HepG2 (cell line): ENCODE data around the gene ACSF3. TPM values are rescaled to one million over a fixed set of nuclear protein-coding genes. Genes with fewer than 3 reads are reported as not detected.

Experiments
- BRD4 ChIP-seq: sonication (generic); formaldehyde crosslinking; IDR thresholded peaks from 2 replicates; pipeline ENCODE4 v1.4.0; 2020; ENCODE audit warnings: missing genetic modification reagents
- ZNF557 ChIP-seq: sonication (generic); formaldehyde crosslinking; IDR thresholded peaks from 2 replicates; pipeline ENCODE4 v1.4.0; 2020; ENCODE audit warnings: missing genetic modification reagents
- polyA plus RNA-seq, 8 experiments: library from polyadenylated mRNA; depleted of rRNA in 3 of 8; stranded (reverse) in 7 of 8; unstranded in 1 of 8; fragments of >200 nt; fragmentation: Illumina TruSeq in 4 of 8; extraction: Trizol in 4 of 8; gene quantifications; 2 replicates each; pipeline versions ENCODE4 v1.2.1 to v1.2.3, GENCODE V29; 2011 to 2016; ENCODE audit warnings: low read depth in 4 of 8, missing spikeins in 1 of 8, mixed read lengths in 1 of 8; ENCODE audit not compliant: insufficient read depth in 1 of 8
- total RNA-seq, 5 experiments: library from RNA; depleted of rRNA; stranded (reverse); fragments of >200 nt; fragmentation: Illumina TruSeq; extraction: Trizol; gene quantifications; 2 replicates each; pipeline ENCODE4 v1.2.3, GENCODE V29; 2016; ENCODE audit warnings: low read depth in 1 of 5
- TF ChIP-seq, protein P1 (sequence below): sonication (generic); formaldehyde crosslinking; IDR thresholded peaks from 2 replicates; pipeline ENCODE4 v1.4.0; 2020; ENCODE audit warnings: missing genetic modification reagents, mild to moderate bottlenecking, borderline replicate concordance
- TF ChIP-seq, protein P2 (sequence below): sonication (generic); formaldehyde crosslinking; IDR thresholded peaks from 2 replicates; pipeline ENCODE4 v1.9.0; 2021; ENCODE audit warnings: missing genetic modification reagents, borderline replicate concordance
- TF ChIP-seq, protein P3 (sequence below): sonication (generic); formaldehyde crosslinking; IDR thresholded peaks from one replicate; pipeline ENCODE4 v1.5.1; 2020; ENCODE audit warnings: mild to moderate bottlenecking, missing genetic modification reagents; ENCODE audit errors: not compliant biosample characterization

The ACSF3 gene
- total and polyA plus RNA-seq, 2 of the 13 experiments (the other 11 are each of a cell fraction or from before 2014, with no cell fraction given), result 14.9 to 30.6 TPM

DNA sequence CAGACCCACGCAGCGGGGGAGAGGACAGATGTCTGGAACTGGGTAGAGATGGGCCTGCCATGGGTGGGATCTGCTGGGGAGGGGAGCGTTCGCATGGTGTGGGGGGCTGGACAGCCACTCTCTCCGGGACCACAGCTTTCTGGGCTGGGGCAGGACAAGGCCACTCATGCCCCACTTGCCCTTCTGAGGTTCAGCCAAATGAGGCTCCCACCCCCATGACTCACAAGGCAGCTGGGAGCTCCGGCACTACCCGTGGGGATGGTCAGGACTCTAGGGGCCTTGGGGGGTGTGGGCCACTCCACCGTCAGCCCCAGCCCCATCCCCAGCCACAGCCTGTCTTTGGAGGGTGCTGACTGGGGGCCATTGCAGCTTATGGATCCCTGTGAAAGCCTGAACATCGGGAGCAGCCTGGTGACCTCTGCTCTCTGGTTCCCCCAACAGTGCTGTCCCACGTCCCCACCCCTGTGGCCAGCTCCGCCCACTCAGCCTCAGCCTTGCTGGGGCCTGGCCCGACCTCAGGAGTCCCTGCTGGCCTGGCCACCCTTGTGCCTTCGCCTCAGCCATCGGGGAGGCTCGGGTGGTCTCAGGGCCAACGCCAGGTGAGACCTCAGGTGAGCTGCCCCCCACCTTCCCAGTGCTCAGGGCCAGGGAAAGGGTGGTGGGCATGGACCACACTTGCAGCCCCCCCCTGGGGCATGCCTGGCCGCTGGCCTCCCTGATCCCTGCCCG, 73.2 kb downstream of the ACSF3 start (continued):
- TF ChIP-seq, protein P1, sequence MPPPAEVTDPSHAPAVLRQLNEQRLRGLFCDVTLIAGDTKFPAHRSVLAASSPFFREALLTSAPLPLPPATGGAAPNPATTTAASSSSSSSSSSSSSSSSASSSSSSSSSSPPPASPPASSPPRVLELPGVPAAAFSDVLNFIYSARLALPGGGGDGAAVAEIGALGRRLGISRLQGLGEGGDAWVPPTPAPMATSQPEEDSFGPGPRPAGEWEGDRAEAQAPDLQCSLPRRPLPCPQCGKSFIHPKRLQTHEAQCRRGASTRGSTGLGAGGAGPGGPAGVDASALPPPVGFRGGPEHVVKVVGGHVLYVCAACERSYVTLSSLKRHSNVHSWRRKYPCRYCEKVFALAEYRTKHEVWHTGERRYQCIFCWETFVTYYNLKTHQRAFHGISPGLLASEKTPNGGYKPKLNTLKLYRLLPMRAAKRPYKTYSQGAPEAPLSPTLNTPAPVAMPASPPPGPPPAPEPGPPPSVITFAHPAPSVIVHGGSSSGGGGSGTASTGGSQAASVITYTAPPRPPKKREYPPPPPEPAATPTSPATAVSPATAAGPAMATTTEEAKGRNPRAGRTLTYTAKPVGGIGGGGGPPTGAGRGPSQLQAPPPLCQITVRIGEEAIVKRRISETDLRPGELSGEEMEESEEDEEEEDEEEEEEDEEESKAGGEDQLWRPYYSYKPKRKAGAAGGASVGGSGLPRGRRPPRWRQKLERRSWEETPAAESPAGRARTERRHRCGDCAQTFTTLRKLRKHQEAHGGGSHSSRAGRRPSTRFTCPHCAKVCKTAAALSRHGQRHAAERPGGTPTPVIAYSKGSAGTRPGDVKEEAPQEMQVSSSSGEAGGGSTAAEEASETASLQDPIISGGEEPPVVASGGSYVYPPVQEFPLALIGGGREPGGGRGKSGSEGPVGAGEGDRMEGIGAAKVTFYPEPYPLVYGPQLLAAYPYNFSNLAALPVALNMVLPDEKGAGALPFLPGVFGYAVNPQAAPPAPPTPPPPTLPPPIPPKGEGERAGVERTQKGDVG (CRISPR knock-in tag), result no peak; the same call in 1 of the 2 replicates
- TF ChIP-seq, protein P2, sequence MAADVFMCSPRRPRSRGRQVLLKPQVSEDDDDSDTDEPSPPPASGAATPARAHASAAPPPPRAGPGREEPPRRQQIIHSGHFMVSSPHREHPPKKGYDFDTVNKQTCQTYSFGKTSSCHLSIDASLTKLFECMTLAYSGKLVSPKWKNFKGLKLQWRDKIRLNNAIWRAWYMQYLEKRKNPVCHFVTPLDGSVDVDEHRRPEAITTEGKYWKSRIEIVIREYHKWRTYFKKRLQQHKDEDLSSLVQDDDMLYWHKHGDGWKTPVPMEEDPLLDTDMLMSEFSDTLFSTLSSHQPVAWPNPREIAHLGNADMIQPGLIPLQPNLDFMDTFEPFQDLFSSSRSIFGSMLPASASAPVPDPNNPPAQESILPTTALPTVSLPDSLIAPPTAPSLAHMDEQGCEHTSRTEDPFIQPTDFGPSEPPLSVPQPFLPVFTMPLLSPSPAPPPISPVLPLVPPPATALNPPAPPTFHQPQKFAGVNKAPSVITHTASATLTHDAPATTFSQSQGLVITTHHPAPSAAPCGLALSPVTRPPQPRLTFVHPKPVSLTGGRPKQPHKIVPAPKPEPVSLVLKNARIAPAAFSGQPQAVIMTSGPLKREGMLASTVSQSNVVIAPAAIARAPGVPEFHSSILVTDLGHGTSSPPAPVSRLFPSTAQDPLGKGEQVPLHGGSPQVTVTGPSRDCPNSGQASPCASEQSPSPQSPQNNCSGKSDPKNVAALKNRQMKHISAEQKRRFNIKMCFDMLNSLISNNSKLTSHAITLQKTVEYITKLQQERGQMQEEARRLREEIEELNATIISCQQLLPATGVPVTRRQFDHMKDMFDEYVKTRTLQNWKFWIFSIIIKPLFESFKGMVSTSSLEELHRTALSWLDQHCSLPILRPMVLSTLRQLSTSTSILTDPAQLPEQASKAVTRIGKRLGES (CRISPR knock-in tag), result no peak
- TF ChIP-seq, protein P3, sequence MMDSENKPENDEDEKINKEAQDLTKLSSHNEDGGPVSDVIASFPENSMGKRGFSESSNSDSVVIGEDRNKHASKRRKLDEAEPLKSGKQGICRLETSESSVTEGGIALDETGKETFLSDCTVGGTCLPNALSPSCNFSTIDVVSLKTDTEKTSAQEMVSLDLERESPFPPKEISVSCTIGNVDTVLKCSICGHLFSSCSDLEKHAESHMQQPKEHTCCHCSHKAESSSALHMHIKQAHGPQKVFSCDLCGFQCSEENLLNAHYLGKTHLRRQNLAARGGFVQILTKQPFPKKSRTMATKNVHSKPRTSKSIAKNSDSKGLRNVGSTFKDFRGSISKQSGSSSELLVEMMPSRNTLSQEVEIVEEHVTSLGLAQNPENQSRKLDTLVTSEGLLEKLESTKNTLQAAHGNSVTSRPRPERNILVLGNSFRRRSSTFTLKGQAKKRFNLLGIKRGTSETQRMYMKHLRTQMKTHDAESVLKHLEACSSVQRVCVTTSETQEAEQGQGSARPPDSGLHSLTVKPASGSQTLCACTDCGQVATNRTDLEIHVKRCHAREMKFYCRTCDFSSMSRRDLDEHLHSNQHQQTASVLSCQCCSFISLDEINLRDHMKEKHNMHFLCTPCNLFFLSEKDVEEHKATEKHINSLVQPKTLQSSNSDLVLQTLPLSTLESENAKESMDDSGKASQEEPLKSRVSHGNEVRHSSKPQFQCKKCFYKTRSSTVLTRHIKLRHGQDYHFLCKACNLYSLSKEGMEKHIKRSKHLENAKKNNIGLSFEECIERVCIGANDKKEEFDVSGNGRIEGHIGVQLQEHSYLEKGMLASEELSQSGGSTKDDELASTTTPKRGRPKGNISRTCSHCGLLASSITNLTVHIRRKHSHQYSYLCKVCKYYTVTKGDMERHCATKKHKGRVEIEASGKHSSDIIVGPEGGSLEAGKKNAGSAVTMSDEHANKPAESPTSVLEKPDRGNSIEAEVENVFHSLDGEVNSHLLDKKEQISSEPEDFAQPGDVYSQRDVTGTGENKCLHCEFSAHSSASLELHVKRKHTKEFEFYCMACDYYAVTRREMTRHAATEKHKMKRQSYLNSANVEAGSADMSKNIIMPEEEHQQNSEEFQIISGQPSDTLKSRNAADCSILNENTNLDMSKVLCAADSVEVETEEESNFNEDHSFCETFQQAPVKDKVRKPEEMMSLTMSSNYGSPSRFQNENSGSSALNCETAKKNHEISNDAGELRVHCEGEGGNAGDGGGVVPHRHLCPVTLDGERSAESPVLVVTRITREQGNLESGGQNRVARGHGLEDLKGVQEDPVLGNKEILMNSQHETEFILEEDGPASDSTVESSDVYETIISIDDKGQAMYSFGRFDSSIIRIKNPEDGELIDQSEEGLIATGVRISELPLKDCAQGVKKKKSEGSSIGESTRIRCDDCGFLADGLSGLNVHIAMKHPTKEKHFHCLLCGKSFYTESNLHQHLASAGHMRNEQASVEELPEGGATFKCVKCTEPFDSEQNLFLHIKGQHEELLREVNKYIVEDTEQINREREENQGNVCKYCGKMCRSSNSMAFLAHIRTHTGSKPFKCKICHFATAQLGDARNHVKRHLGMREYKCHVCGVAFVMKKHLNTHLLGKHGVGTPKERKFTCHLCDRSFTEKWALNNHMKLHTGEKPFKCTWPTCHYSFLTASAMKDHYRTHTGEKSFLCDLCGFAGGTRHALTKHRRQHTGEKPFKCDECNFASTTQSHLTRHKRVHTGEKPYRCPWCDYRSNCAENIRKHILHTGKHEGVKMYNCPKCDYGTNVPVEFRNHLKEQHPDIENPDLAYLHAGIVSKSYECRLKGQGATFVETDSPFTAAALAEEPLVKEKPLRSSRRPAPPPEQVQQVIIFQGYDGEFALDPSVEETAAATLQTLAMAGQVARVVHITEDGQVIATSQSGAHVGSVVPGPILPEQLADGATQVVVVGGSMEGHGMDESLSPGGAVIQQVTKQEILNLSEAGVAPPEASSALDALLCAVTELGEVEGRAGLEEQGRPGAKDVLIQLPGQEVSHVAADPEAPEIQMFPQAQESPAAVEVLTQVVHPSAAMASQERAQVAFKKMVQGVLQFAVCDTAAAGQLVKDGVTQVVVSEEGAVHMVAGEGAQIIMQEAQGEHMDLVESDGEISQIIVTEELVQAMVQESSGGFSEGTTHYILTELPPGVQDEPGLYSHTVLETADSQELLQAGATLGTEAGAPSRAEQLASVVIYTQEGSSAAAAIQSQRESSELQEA, result no peak
- TF ChIP-seq ZNF557 (CRISPR knock-in tag) (no peak), BRD4 (CRISPR knock-in tag) (0 out of 2 replicates have a peak, but pooled peaks have one; percentile 81)
